Suprapubic skin (tissue), 4 donors: ENCODE results near the gene HAND1. TPM values are rescaled to one million over a fixed set of nuclear protein-coding genes. Genes with fewer than 3 reads are reported as not detected.

Experiments
- DNase-seq, 2 donors: peaks; one replicate each; pipeline ENCODE4 v3.0.0-alpha.2; 2019; ENCODE audit warnings: low spot score in 2 of 2
- H3K27ac ChIP-seq: fragments of 200-600 bp; sonication (generic); one replicate; pipeline ENCODE4 v1.5.1; 2019
- H3K27me3 ChIP-seq: fragments of 200-600 bp; sonication (generic); one replicate; pipeline ENCODE4 v1.5.1; 2019
- H3K36me3 ChIP-seq: fragments of 200-600 bp; sonication (generic); one replicate; pipeline ENCODE4 v1.5.1; 2019
- H3K4me1 ChIP-seq: fragments of 200-600 bp; sonication (generic); one replicate; pipeline ENCODE4 v1.5.1; 2019
- H3K4me3 ChIP-seq: fragments of 200-600 bp; sonication (generic); one replicate; pipeline ENCODE4 v1.5.1; 2019; ENCODE audit warnings: mild to moderate bottlenecking
- H3K9me3 ChIP-seq: fragments of 200-600 bp; sonication (generic); one replicate; pipeline ENCODE4 v1.5.1; 2019
- CTCF ChIP-seq, 2 donors: fragments of 200-600 bp in 1 of 2; fragments of 450-650 bp in 1 of 2; sonication (generic) in 1 of 2; IDR thresholded peaks; one replicate each; pipeline ENCODE4 v1.5.1; 2016 to 2019; ENCODE audit warnings: antibody characterized with exemption in 2 of 2, mild to moderate bottlenecking in 1 of 2, moderate library complexity in 1 of 2
- EP300 ChIP-seq: sonication (generic); formaldehyde crosslinking; IDR thresholded peaks from one replicate; pipeline ENCODE4 v1.6.1; 2017; ENCODE audit warnings: antibody characterized with exemption
- POLR2A ChIP-seq, 2 donors: fragments of 450-650 bp; IDR thresholded peaks; one replicate each; pipeline ENCODE4 v1.6.1; 2017; ENCODE audit warnings: antibody characterized with exemption in 2 of 2, mild to moderate bottlenecking in 2 of 2, moderate library complexity in 2 of 2
- POLR2AphosphoS5 ChIP-seq, 3 donors: sonication (generic); formaldehyde crosslinking; IDR thresholded peaks; one replicate each; pipeline ENCODE4 v1.6.1; 2017; ENCODE audit warnings: antibody characterized with exemption in 3 of 3
- WGBS: methylation state at CpG from one replicate; pipeline ENCODE4 v1.1.5; 2018; 5-methylcytosine and 5-hydroxymethylcytosine counted together
- total RNA-seq, 4 donors: library from RNA; depleted of rRNA; stranded (reverse); fragments of >200 nt; gene quantifications; one replicate each; pipeline ENCODE4 v1.1.0, GENCODE V29; 2016

Gene HAND1
- total RNA-seq, 4 donors from 2014 or later, result not detected

GRCh38 chr5:154444556-154445421 is 33.2 kb downstream of the HAND1 start:
- H3K9me3 ChIP-seq, result no peaks in the 10 kb centered on the region
- no peak for DNase-seq
- 6% methylated on average over 29 of the region's 30 CpGs for WGBS
- no peaks in the 10 kb centered on the region for H3K27me3 ChIP-seq
- peak overlapping the region; percentile 74 for H3K4me3 ChIP-seq
- H3K4me1 ChIP-seq, result peaks cover 46% of the 10 kb centered on the region
- TF ChIP-seq POLR2A (IDR thresholded peaks at IDR 0.05), result no peak
- no peak for TF ChIP-seq CTCF (IDR thresholded peaks at IDR 0.05)
- no peak for TF ChIP-seq EP300
- TF ChIP-seq POLR2AphosphoS5 (IDR thresholded peaks at IDR 0.05), result no peak
- peak overlapping the region; percentile 80 for H3K27ac ChIP-seq
- peaks cover 8% of the 10 kb centered on the region for H3K36me3 ChIP-seq

- no peak overlapping the region for H3K27ac ChIP-seq
- H3K36me3 ChIP-seq, result peaks cover 25% of the 10 kb centered on the region
- no peak for TF ChIP-seq POLR2A (IDR thresholded peaks at IDR 0.05)
- no peak for TF ChIP-seq POLR2AphosphoS5 (IDR thresholded peaks at IDR 0.05)
- TF ChIP-seq CTCF (IDR thresholded peaks at IDR 0.05), result no peak
- TF ChIP-seq EP300, result no peak
- no peaks in the 10 kb centered on the region for H3K27me3 ChIP-seq
- H3K4me3 ChIP-seq, result no peak overlapping the region
- DNase-seq, result no peak
- H3K4me1 ChIP-seq, result peaks cover 31% of the 10 kb centered on the region
- no peaks in the 10 kb centered on the region for H3K9me3 ChIP-seq
- WGBS, result 61% methylated on average over 1 of the region's 1 CpG
Observed at GRCh38 chr5:154442801-154443200, 35.2 kb downstream of the HAND1 start.

GRCh38 chr5:154440540-154440939 is 37.5 kb downstream of the HAND1 start:
- Histone ChIP-seq H3K4me3 (no peak overlapping the region), H3K36me3 (peaks cover 42% of the 10 kb centered on the region)
- 87% methylated on average over 5 of the region's 5 CpGs for WGBS

GRCh38 chr5:154437281-154437965 is 40.6 kb downstream of the HAND1 start:
- H3K27me3 ChIP-seq, result no peaks in the 10 kb centered on the region
- WGBS, result 86% methylated on average over 5 of the region's 5 CpGs
- DNase-seq, result no peak
- peaks cover 5% of the 10 kb centered on the region for H3K4me1 ChIP-seq
- H3K4me3 ChIP-seq, result no peak overlapping the region
- no peak for TF ChIP-seq POLR2AphosphoS5 (IDR thresholded peaks at IDR 0.05)
- TF ChIP-seq EP300, result no peak
- no peak for TF ChIP-seq CTCF (IDR thresholded peaks at IDR 0.05)
- TF ChIP-seq POLR2A (IDR thresholded peaks at IDR 0.05), result no peak
- no peaks in the 10 kb centered on the region for H3K9me3 ChIP-seq
- H3K36me3 ChIP-seq, result peaks cover 56% of the 10 kb centered on the region
- no peak overlapping the region for H3K27ac ChIP-seq

More at GRCh38 chr5:154440540-154440939, 37.5 kb downstream of the HAND1 start:
- DNase-seq, result no peak
- Histone ChIP-seq H3K27ac (no peak overlapping the region), H3K9me3 (no peaks in the 10 kb centered on the region), H3K4me1 (peaks cover 22% of the 10 kb centered on the region), H3K27me3 (no peaks in the 10 kb centered on the region)
- TF ChIP-seq POLR2AphosphoS5 (IDR thresholded peaks at IDR 0.05) (no peak), EP300 (no peak), POLR2A (IDR thresholded peaks at IDR 0.05) (no peak)

- Histone ChIP-seq H3K9me3 (no peaks in the 10 kb centered on the region), H3K27me3 (no peaks in the 10 kb centered on the region), H3K4me3 (no peak overlapping the region), H3K36me3 (peaks cover 53% of the 10 kb centered on the region), H3K4me1 (no peaks in the 10 kb centered on the region), H3K27ac (no peak overlapping the region)
- DNase-seq, result no peak
- no peak for TF ChIP-seq CTCF (IDR thresholded peaks at IDR 0.05)
- no peak for TF ChIP-seq EP300
- TF ChIP-seq POLR2A (IDR thresholded peaks at IDR 0.05), result no peak
- TF ChIP-seq POLR2AphosphoS5 (IDR thresholded peaks at IDR 0.05), result no peak
- 100% methylated on average over 3 of the region's 3 CpGs for WGBS
Observed at GRCh38 chr5:154435226-154435625, 42.8 kb downstream of the HAND1 start.
